Sigmoid colon (tissue), 7 donors: ENCODE data around the gene CCDC78. TPM values are rescaled to one million over a fixed set of nuclear protein-coding genes. Genes with fewer than 3 reads are reported as not detected.

Experiments
- DNase-seq: peaks from one replicate; pipeline ENCODE4 v3.0.0-alpha.2; 2019
- H3K27ac ChIP-seq, 4 donors: fragments of 200-600 bp; sonication (generic); one replicate each; pipeline ENCODE4 v1.5.1; 2016 to 2019; ENCODE audit warnings: mild to moderate bottlenecking in 1 of 4
- H3K27me3 ChIP-seq, 3 donors: fragments of 200-600 bp; sonication (generic); one replicate each; pipeline ENCODE4 v1.5.1; 2019; ENCODE audit warnings: mild to moderate bottlenecking in 1 of 3
- H3K36me3 ChIP-seq, 4 donors: fragments of 200-600 bp; sonication (generic); one replicate each; pipeline ENCODE4 v1.5.1; 2016 to 2019
- H3K4me1 ChIP-seq, 4 donors: fragments of 200-600 bp; sonication (generic); one replicate each; pipeline ENCODE4 v1.5.1; 2017 to 2019
- H3K4me3 ChIP-seq, 4 donors: fragments of 200-600 bp; sonication (generic); one replicate each; pipeline ENCODE4 v1.5.1; 2017 to 2019; ENCODE audit warnings: mild to moderate bottlenecking in 2 of 4, moderate library complexity in 1 of 4
- H3K9me3 ChIP-seq, 4 donors: fragments of 200-600 bp in 3 of 4; sonication (generic) in 3 of 4; one replicate each; pipeline versions ENCODE4 v1.5.1 to v1.6.1; 2013 to 2019
- EP300 ChIP-seq, 4 donors: sonication (generic); formaldehyde crosslinking; IDR thresholded peaks; one replicate each; pipeline ENCODE4 v1.6.1; 2017; ENCODE audit warnings: antibody characterized with exemption in 4 of 4
- POLR2A ChIP-seq, 2 donors: fragments of 450-650 bp; IDR thresholded peaks; one replicate each; pipeline ENCODE4 v1.6.1; 2016; ENCODE audit warnings: antibody characterized with exemption in 2 of 2, mild to moderate bottlenecking in 2 of 2, moderate library complexity in 2 of 2
- POLR2AphosphoS5 ChIP-seq, 4 donors: sonication (generic); formaldehyde crosslinking; IDR thresholded peaks; one replicate each; pipeline ENCODE4 v1.6.1; 2017; ENCODE audit warnings: antibody characterized with exemption in 4 of 4
- WGBS, 2 donors: extraction: QIAGEN DNeasy Blood & Tissue Kit; methylation state at CpG; one replicate each; pipeline ENCODE4 v1.1.7; 2013; 5-methylcytosine and 5-hydroxymethylcytosine counted together
- intact Hi-C: fragments of 100-400 bp; cut with DNase I; formaldehyde crosslinking; loops from one replicate; pipeline ENCODE4 v1.15.1; 2023
- polyA plus RNA-seq, 3 donors: library from polyadenylated mRNA; stranded (reverse); fragments of 200-250 nt; gene quantifications; one replicate each; pipeline ENCODE4 v1.2.3, GENCODE V29; 2013
- total RNA-seq, 4 donors: library from RNA; depleted of rRNA; stranded (reverse); fragments of >200 nt; gene quantifications; one replicate each; pipeline ENCODE4 v1.1.0, GENCODE V29; 2016
- TF ChIP-seq, protein P1 (sequence below), 4 experiments: fragments of 450-650 bp in 3 of 4; fragments of 200-600 bp in 1 of 4; IDR thresholded peaks; one replicate each; pipeline ENCODE4 v1.5.1; 2016 to 2019; ENCODE audit warnings: antibody characterized with exemption in 4 of 4, mild to moderate bottlenecking in 3 of 4, moderate library complexity in 2 of 4
- donor health status: healthy with polysubstance abuse.
- donor health status: Bipolar disorder and iron deficiency.
- donor health status: healthy.

Gene CCDC78
- total and polyA plus RNA-seq, 7 donors = 0.49 to 3.4 TPM; not detected in 5

DNA sequence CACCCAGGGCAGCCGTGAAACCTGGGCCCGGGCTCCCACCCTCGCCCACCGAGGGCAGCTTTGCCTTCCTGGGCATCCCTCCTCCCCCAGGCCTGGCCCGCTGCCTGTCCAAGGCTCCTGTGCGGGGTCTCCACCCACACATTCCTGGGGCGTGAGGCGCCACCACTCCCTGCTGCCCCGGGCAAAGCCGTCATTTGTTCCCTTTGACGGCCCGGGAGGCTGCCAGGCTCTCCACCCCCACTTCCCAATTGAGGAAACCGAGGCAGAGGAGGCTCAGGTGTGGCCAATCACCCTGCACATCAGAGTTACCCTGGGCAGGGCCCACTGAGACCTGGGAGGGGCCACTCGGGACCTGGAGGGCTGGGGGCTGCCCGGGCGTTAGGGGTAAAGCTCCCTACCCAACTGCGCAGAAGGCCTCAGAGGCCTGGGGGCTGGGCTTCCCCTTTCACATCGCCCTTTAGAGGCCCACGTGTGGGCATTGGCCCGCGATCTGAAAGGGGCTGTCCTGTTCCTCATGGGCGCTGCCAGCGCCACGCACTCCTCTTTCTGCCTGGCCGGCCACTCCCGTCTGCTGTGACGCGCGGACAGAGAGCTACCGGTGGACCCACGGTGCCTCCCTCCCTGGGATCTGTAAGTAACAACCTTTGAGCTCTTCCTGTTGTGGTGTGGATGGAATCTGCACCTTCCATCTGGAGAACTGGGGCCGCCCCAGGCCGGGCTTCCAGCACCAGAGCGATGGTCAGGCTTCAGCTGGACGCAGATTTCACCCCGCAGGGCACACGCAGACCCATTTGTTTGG, 34.5 kb upstream of the CCDC78 start, which contains the start of gene MSLN:
Gene MSLN (plus strand): TSS at position 190 of the 799 bp plus-strand sequence. CDS start 1,947 bp downstream, outside the sequence.
- Histone ChIP-seq H3K27ac (no peak within 1 kb of the TSS), H3K36me3 (no peaks in the 10 kb centered on the region), H3K4me3 (no peak within 1 kb of the TSS), H3K9me3 (peaks cover 0 to 1% (median 0%) of the 10 kb centered on the region in 4 donors), H3K4me1 (no peaks in the 10 kb centered on the region), H3K27me3 (peaks cover 0 to 19% (median 0%) of the 10 kb centered on the region in 3 donors)
- intact Hi-C loops = no loop called here
- TF ChIP-seq POLR2AphosphoS5 (IDR thresholded peaks at IDR 0.05) (no peak), EP300 (IDR thresholded peaks at IDR 0.05) (no peak), POLR2A (IDR thresholded peaks at IDR 0.05) (no peak)
- TF ChIP-seq, protein P1, sequence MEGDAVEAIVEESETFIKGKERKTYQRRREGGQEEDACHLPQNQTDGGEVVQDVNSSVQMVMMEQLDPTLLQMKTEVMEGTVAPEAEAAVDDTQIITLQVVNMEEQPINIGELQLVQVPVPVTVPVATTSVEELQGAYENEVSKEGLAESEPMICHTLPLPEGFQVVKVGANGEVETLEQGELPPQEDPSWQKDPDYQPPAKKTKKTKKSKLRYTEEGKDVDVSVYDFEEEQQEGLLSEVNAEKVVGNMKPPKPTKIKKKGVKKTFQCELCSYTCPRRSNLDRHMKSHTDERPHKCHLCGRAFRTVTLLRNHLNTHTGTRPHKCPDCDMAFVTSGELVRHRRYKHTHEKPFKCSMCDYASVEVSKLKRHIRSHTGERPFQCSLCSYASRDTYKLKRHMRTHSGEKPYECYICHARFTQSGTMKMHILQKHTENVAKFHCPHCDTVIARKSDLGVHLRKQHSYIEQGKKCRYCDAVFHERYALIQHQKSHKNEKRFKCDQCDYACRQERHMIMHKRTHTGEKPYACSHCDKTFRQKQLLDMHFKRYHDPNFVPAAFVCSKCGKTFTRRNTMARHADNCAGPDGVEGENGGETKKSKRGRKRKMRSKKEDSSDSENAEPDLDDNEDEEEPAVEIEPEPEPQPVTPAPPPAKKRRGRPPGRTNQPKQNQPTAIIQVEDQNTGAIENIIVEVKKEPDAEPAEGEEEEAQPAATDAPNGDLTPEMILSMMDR (IDR thresholded peaks at IDR 0.05) = no peak
- no peak for DNase-seq
- 30 to 71% methylated on average over 37 of the region's 37 CpGs for WGBS, 2 donors

DNA sequence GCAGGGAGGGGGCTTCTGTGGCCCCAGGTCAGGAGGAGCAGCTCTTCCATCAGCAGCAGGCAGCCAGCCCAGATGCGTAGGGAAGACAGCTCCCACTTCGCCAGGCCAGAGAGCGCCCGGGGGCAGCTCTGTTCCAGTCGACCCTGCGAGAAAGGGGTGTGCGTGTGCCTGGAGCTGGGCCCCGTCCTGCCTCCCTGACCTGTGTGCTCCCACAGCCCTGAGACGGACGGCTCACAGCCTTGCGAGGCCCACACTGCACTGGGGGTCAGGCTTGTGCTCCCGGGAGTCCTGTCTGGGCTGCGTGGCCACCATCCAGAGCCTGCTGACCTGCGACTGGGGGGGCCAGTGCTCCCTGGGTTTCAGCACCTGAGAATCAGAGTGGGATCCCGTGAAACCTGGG, 33.8 kb upstream of the CCDC78 start:
- no peak for DNase-seq
- Histone ChIP-seq H3K4me3 (no peak overlapping the region), H3K27ac (no peak overlapping the region), H3K27me3 (peaks cover 0 to 19% (median 0%) of the 10 kb centered on the region in 3 donors), H3K36me3 (no peaks in the 10 kb centered on the region), H3K9me3 (peaks cover 0 to 1% (median 0%) of the 10 kb centered on the region in 4 donors), H3K4me1 (no peaks in the 10 kb centered on the region)
- no peak for TF ChIP-seq POLR2A (IDR thresholded peaks at IDR 0.05)
- TF ChIP-seq, protein P1 (IDR thresholded peaks at IDR 0.05) = no peak
- TF ChIP-seq EP300 (IDR thresholded peaks at IDR 0.05) = no peak
- no peak for TF ChIP-seq POLR2AphosphoS5 (IDR thresholded peaks at IDR 0.05)
- intact Hi-C loops = no loop called here
- 74 to 80% methylated on average over 15 of the region's 15 CpGs for WGBS, 2 donors

DNA sequence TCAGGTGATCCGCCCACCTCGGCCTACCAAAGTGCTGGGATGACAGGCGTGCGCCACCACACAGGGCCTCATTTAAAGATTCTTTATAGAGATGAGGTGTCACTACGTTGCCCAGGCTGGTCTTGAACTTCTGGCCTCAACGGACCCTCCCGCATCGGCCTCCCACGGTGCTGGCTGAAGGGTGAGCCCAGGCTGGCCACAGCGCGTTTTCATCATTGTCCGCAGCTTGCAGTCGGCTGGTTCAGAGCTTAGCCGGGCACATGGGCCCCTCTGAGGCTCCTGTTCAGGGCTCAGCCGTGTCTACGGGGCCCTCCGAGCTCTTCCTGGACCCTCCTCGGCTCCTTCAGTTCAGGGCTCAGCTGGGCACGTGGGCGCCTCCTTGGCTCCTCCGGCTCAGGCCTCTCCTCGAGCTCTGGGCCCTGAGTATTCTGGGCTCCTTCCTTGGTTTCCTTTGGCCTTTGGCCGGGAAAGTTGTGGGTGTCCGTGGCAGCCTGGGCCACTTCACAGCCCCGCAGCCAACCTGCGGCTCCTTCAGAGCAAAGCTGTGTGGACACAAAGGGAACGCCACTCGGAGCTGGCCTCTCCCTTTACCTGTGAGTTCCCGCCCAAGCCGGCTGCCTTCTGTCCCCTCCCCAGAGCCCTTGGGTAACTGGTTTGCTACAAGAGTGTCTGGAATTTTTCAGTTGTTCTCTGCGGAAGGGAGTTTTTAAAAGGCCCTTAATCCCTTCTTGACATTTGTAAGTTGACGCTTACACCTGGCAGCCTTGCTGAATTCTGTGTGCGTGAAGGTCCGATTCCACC, 33.1 kb upstream of the CCDC78 start:
- no peaks in the 10 kb centered on the region for H3K4me1 ChIP-seq
- H3K27me3 ChIP-seq = peaks cover 0 to 19% (median 0%) of the 10 kb centered on the region in 3 donors
- TF ChIP-seq EP300 (IDR thresholded peaks at IDR 0.05) (no peak), POLR2AphosphoS5 (IDR thresholded peaks at IDR 0.05) (no peak), POLR2A (IDR thresholded peaks at IDR 0.05) (no peak)
- TF ChIP-seq, protein P1 (IDR thresholded peaks at IDR 0.05) = no peak
- WGBS, 2 donors = 61 to 80% methylated on average over 34 of the region's 34 CpGs
- H3K27ac ChIP-seq = no peak overlapping the region
- intact Hi-C loops = no loop called here
- no peak for DNase-seq
- peaks cover 0 to 1% (median 0%) of the 10 kb centered on the region in 4 donors for H3K9me3 ChIP-seq
- H3K4me3 ChIP-seq = no peak overlapping the region
- no peaks in the 10 kb centered on the region for H3K36me3 ChIP-seq

DNA sequence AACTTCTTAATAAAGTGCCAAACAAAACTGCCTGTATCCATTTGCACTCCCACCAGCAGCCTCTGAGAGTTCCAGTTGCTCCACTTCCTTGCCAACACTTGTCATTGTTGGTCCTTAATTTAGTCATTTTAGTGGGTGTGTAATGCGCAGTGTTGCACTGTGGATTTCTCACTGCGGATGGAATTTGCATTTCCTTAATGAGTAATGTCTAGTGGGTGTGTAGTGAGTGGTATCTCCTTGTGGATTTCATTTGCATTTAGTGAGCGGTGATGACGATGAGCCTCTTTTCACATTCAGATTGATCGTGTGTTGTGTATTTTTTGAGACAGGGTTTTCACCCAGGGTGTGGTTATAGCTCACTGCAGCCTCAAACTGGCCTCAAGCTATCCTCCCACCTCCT, 30.2 kb upstream of the CCDC78 start:
- H3K27ac ChIP-seq = no peak overlapping the region
- intact Hi-C loops = no loop called here
- no peak for DNase-seq
- peaks cover 0 to 1% (median 0%) of the 10 kb centered on the region in 4 donors for H3K9me3 ChIP-seq
- no peak overlapping the region for H3K4me3 ChIP-seq
- TF ChIP-seq EP300 (IDR thresholded peaks at IDR 0.05) (no peak), POLR2AphosphoS5 (IDR thresholded peaks at IDR 0.05) (no peak), POLR2A (IDR thresholded peaks at IDR 0.05) (no peak)
- TF ChIP-seq, protein P1 (IDR thresholded peaks at IDR 0.05) = no peak
- H3K4me1 ChIP-seq = no peaks in the 10 kb centered on the region
- peaks cover 0 to 11% (median 10%) of the 10 kb centered on the region in 3 donors for H3K27me3 ChIP-seq
- 93% methylated on average over 5 of the region's 5 CpGs for whole genome bisulfite sequencing, 2 donors
- no peaks in the 10 kb centered on the region for H3K36me3 ChIP-seq
